AG08396 (cell line): ENCODE measurements around the gene FAM131A.

Experiments used
- DNase-seq: peaks from one replicate; pipeline ENCODE4 v3.0.0; 2012; ENCODE audit warnings: low spot score, mixed read lengths

The FAM131A gene

DNA sequence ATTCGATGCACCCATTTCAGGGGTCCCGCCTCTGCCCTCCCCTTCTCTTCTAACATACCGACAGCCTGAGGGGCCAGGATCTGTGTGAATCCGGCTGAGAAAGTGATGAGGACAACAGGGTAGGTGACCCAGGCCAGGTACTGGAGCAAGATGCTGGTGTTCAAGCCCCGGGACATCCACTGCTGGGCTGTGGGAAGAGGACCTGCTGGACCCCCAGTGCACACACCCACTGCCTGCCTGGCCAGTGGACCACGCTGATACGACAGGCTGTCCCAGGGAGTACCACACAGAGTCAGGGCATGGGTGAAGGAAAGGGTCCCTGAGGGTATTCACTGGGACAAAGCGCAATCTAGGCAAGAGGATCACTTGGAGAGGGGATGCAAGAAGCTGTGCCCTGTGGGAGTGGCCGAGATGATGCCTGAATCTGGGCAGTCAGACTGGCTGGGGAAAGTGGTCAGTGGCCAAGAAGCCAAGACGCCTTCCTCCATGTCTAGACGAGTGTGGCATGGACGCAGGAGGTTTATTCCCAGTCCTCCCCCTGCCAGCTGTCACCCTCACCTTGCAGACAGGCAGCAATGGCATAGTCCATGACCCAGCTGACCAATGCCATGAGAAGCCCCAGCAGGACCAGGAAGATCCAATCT, 20.8 kb downstream of the FAM131A start:
- DNase-seq, result no peak

DNA sequence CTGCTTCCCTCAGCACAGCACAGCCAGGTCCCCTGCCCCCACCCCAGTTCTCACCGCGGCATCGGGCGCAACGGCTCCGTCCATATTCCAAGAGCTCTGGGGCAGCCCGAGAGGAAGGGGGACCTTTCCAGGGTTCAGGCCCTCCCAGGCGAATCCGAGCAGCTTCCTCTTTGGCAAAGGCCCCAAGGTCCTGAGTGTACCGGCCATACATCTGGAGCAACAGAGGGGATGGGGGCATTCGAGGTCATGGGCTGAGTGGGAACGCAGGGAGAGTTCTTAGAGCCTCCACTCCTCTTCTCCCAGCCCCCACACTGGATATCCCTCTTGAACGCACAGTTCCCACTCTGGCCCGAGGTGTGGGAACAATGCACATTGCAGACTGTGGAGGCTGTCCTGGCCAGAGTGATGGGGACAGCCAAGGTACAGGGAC, 21.5 kb downstream of the FAM131A start:
- no peak for DNase-seq

DNA sequence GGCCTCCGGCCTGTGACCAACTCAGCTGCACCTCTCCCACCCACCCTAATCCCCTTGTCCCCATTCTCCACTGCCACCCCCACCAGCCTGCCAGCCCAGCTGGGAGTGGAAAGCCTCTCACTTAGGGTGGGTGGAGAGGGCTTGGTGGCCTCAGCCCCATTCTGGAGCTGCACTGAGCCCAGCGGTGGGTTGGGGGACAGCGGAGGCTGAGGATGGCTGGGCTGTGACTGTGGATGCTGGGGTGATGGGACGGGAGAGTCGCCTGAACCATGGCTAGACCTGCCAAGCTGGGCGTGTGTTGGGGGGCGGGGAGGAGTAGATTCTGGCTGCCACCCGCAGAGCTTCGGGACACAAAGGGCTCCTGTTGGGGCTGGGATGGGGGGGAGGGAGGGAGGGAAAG, 22.2 kb downstream of the FAM131A start:
- no peak for DNase-seq

DNA sequence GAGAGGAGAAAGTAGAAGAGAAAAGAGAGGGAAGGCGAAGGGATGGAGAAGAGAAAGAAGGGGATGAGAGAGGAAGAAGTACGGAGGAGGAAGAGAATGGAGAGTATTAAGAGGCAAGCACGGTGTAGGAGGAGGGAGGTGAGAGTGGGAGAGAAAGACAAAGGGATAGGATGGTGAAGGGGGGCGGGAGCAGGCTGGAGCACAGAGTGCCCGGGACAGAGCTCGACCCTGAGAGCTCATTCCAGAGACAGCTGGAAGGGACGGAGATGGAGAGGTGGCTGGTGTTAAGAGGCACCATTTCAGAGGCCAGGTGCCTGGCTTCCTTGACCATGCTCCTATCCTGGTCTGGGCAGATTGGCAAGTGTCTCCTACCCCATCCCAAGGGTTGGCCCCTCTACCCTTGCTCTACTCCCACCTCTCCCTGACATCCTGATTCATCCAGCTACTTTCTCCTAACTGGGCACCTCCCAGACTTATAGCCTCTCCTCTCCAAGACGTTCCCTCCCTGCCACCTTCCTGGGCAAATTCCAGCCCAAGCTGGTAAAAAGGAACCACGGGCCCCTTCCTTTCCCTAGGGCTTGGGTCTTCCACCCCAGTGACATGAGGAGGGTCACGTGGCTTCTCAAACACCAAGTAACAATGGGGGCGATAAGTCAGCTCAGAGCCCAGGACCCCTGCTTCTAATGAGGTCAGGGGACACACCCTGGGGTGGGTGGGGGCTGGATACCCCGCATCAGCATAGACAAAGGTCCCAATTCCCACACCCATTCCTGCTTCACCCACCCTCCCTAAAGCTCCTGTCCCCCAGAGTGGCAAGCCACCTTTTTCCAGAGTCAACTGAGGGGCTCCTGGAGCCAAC, 22.9 kb downstream of the FAM131A start:
- no peak for DNase-seq

DNA sequence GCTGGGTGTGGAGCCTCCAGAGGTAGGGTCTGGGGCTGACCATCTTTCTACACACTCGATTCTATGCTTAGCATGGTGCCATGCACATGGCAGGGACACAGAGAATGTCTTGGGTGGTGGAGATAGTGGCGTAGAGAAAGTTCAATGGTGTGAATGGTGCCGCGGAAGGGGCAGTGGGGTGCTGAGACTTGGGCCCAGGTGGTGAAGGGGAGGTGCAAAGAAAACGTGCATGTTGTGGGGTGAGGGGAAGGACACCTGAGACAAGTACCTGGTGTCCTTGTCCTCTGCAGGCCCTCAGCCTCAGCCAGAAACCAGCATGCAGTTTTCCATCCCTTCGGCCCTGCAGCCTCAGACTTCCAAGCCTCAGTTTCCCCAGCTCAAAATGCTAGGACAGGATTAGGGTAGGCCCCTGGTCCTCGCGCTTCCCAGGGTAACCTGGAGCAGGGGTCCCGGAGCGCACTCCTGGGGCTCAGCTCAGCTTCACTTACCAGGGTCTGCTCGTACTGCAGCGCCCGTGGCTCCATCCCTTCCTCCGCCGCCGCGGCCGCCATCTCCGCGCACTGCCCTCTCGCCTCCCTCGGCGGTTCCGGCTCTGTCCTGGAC, 23.6 kb downstream of the FAM131A start:
- no peak for DNase-seq

DNA sequence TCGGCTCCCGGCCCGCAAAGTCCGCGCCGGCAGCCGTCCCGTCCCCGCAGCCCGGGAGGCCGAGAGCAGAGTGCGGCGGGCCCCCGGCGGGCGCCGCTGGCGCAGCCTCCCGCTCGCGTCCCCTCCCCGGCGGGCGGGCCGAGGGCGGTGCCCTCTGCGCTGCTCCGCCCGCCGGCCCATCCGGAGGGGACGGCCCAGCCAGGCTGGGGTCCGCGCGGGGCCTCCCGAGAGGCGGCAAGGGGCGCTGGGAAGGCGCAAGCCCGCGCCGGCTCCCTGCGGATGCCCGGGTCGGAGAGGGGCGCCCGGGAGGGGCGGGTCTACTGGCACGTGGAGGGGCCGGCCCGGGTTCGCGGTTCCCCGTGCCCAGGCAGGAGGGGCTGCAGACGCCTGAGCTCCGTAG, 24.1 kb downstream of the FAM131A start, which contains the start of the genes CLCN2 and POLR2H:
Gene CLCN2, minus strand, starts transcription at position 74 of the 400 bp plus-strand sequence. CDS start 126 bp downstream, outside the sequence.
Gene POLR2H, plus strand, starts transcription at position 179 of the 400 bp plus-strand sequence. CDS start 1,783 bp downstream, outside the sequence.
- peak; percentile 82 for DNase-seq

DNA sequence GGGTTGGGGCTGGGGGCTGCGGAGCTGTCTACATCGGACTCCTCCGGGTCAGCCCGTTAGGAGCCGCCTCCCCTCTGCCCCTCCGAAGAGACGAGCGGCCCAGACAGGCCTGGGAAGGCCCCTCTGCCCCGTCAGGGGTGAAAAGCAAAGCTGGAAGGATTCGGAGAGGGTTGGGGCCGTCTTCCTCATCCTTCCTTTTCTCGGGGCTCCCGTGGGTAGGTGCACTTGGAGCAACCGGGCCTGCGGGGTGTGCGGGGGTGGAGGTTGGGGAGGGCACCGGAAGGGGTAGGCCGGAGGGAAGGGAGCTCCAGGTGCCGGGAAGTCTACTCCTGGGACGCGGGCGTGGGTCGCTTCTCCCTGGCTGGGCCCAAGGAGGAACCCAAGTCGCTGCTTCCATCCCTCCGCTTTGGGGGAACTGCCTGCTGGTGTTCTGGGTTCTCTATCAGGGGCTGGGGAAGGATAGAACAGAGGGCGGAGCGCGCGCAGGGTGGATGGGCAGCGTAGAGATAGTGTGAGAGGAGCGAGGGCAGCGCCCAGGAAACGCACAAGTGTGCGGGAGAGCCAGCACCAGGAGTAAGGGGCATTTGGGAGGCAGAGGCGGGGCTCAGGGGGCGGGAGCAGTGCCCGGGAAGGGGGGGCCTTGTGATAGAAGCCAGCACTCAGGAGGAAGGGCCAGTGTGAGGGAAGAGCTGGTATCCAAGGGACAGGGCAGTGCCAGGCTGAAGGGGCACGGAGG, 24.7 kb downstream of the FAM131A start:
- peak; percentile 78 for DNase-seq

DNA sequence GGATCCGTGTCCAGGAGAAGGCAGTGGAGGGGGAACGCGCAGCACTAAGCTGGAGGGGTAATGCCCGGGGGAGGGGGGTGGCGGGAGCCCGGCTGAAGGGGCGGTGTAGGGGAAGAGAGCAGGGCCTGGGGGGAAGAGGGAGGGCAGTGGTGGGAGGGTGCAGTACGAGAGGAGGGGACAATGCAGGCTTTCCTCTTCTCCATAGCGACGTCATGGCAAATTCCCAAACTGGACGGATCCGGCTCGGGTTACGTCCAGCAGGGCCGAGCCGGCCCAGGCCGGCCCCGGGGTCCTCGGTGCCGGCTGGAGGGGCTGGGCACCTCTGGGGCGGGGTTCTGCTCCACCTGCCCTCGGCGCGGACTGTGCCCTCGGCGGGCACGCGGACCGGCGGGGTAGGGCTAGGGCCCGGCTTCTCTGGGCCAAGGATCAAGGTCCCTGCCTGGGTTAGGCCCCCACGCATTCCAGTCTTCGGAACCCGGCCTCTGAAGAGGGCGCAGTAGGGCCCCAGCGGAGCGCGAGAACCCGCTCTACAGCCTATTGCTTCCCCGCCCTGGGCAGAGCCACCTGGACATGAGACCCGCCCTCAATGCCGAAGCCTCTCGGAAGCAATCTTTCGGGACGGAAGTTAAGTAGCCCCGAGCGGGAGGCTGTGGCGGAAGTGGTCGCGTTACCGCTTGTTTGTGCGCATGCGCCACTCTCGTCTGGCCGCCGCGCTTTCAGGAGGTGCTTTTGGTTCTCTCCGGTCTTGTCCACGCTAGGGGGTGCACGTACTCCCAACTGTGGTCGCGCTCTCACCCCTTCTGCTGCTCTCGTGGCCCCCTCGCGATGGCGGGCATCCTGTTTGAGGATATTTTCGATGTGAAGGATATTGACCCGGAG, 25.5 kb downstream of the FAM131A start:
- peak; percentile 97 for DNase-seq

DNA sequence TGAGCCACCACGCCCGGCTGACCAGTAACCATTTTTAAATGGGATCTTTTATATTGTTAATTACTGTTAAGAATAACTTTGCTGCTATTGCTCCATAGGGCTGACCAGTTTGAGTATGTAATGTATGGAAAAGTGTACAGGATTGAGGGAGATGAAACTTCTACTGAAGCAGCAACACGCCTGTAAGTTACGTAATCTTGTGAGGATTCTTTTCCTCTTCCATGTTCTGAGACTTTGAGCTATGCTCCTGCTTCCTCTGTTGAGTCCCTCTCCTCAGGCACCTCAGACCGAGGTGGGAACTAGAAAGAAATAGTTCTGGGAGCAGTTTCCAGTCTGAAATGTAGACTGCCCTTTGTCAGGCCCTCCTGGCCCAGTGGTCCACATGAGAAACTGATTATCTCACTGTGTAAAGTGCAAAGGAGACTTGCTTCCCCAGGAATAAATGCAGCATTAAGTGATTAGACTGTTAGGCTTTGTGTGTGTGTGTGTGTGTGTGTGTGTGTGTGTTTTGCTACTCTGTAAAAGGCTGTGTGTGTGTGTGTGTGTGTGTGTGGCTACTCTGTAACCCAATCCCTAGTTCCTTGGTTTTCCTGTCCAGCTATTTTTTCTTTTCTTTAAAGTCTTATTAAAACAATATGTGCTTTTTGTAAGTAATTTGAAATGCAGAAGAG, 29.4 kb downstream of the FAM131A start:
- no peak for DNase-seq

DNA sequence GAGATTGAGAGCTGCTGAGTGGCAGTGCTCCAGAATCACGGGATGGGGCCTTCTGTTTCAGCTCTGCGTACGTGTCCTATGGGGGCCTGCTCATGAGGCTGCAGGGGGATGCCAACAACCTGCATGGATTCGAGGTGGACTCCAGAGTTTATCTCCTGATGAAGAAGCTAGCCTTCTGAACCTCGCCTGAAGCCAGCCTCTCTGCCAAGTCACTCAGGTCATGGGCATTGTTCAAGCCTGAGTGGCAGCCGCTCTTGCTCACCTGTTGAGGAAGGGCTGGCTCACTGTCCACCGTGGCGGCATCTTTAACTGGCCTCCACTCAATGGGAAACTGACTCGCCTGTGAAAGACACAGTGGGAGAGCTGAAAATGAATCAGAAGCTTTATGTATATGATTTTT, 30.7 kb downstream of the FAM131A start:
- no peak for DNase-seq

DNA sequence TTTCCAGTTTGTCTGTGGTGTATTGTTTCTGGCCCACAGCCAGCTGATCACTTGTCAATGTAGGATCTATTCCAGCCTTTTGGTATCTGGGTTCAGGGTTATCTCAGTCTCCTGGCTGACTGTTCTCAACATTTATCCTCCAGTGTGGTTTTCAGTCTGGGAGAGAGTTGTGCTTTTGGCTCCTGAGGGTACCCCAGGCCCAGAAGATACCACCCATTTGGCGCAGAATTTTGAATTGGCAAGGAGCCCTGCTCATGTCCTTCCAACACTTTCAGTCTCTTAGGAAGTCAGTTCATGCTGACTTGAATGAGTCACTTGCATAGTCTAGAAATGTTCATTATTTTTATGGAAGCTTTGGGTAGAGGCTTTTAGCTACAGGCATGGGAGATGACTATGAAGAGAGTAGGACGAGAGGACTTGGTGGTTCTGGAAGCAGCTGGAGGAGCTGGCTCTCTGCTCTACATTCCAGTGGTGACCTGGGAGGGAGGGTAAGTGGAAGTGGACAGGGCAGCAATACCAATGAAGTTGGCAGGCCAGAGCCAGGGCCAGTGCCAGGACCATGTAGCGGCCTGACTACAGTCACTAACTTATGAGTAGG, 31.3 kb downstream of the FAM131A start:
- peak; percentile 68 for DNase-seq

DNA sequence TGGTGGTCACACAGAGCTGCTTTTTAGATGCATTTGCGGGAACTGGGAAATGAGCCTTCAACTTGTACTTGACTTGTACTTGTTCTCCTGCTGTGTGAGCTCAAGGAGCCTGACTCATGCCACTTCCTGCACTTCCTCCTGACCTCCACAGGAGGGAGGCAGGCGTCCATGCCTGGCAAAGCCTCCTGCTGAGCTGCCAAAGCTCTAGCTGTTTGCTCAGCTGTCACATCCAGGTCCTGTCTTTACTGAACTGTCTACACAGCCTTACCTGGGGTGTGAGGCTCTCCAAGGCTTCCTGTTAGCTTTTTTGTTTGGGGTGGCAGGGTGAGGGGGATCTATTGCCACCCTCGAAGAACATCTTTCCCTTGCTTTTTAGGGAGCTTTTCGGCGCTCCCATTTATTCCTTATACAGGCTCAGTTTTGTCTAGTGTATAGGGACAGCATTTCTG, 34.2 kb downstream of the FAM131A start:
- peak; percentile 89 for DNase-seq

DNA sequence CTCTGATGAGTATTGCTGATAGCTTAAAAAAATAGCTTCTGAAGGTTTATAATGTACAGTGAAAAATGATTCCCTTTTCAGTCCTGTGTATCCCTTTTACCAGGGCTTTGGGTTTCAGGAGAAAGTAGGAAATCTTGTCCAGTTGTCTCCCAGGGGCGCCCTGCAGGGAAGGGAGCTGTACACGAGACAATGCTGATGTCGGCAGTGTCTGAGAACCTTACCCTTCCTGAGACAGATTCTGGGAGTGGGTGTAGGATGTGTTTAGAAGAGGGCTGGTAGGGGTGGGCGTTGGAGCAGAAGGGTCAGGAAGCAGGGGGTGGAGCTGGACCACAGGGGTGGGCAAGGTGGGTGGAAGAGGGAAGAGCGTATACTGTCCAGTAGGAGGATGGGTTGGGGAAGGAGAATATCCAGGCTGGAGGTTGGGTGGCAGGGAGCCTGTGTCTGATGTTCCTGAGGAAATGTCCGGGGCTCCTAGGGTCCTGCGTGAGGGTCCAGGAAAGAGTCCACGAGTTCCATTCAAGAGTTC, 35.0 kb downstream of the FAM131A start:
- no peak for DNase-seq

DNA sequence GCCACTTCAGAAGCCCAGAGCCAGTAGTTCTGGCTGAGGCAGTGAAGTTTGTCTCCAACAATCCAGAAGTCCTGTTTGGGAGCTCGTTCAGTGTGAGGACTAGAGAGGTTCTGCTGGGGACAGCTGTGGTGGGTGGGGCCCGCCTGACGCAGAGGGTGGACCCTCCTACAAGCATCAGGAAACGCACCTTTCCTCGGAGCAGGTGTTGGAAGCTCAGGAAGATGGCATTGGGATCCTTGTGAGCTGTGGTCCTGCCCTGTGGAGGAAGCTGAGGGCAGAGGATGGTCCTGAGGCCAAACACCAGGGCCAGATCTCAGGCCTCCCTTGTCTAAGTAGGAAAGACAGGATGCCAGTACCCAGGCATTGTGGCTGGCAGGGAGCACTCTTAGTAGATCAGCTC, 35.5 kb downstream of the FAM131A start:
- DNase-seq, result no peak

DNA sequence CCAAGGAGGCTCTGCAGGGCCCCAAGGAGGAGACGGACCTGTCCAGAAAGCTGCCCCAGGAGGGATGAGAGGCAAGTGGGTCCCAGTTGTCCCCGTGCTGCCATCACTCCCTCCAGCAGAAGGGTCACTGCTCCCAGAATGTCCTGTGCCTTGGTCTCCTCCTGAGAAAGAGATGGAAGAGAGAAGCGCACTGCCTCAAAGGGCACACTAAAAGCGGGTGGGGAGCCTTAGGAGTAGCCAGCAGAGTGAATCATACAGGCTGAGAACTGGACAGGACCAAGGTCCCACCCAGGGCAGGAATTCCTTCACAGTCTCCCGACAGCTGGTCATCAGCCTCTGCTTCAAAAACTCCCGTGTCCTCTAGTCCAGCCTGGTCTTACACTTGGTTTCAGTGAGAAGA, 36.0 kb downstream of the FAM131A start:
- DNase-seq, result peak; percentile 71

DNA sequence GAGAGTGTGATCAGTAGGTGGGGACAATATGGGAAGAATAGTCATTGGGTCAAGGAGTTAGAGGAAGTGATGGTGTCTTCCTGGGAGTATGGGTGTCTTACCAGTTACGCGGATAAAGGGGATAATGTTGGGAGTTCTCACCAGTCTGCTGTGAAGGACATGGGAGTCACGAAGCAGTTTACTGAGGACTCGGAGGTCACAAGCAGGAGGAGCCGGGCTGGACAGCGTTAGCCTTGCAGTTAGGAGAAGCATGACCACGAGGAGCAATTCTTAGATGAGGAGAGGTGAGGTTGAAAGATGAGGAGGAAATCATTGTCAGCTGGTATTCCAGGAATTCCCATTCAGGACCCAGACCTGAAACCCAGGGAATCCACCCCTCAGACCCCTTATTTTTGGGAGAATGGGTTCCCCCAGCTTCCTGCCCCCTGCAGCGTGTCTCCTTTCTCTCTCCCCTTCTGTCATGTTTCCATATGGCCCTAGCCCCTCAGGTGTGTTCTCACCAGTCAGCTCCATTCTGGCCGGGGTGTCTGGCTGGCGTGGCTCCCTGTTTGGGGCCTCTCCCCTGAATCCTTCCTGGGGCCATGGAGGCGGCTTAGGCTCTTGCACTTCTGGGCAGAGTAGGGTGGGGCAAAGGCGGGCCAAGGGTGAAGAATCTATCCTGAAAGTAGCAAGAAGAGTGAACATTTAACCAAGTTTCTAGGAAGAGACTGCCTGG, 38.5 kb downstream of the FAM131A start:
- no peak for DNase-seq

DNA sequence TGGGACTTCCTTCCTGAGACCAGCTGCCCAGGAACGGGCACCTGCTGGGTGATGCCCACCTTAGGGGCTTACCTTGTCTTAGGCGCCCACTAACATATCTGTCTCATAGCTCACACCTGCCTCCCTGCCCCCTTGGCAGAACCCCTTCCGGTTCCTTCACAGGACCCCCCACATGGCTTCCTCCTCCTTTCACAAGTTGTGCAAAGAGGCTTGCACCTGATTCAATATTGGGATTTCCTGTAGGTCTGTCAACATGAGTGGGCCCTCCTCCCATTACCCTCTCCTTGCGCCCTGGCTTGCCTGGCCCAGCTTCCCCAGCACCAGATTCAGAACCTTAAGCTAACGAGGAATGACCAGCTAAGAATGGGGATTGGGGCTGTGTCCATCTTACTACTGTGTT, 40.0 kb downstream of the FAM131A start:
- no peak for DNase-seq

DNA sequence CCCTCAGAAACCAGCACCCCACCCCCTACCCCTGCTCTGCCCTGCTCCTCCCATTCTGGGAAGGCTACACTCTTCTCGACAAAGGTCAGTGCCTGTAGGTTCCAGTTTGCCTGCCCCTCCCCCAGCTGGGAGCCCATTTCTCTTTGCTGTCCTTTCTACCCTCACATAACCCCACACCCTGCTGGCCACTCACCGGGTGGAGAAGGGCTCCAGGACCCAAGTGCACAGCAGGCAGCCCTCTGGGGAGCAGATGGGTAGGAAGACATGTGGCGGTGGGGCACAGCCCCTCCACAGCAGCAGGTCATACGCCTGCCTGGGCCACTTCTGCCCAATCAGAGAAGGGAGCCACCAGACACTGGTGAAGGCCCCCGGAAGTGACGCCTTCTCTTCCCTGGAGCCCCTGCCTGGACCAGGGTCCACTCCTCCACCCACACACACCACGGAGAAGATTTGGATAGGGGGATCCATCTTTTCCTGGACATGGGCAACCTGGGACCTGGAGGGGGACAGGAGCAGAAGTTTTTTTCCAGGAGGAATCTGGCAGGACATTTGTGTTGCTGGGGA, 40.6 kb downstream of the FAM131A start, which contains the start of gene THPO:
Gene THPO, minus strand, starts transcription at position 326 of the 564 bp plus-strand sequence. CDS start 1,948 bp downstream, outside the sequence.
- DNase-seq, result no peak
